ENCODE measurements around the gene FIP1L1. TPM values are rescaled to one million over a fixed set of nuclear protein-coding genes. Genes with fewer than 3 reads are reported as not detected.
A peak's percentile ranks its signal among the peaks of the same experiment; 100 is the strongest.

The FIP1L1 gene
- total RNA-seq, 1 experiment from 2014 or later = 68.0 TPM

GRCh38 chr4:53365486-53366300 lies 11.7 kb upstream of the FIP1L1 start, which contains the start of gene SCFD2:
SCFD2 (minus strand) TSS chr4:53366061.
- peak within 1 kb of the TSS in 2 of 3 experiments; percentile 24 to 51; a peak in 2 of 7 replicates for H3K27ac Mint-ChIP-seq
- no peak within 1 kb of the TSS for H4K91ac ChIP-seq (ENCODE audit: insufficient read length, low read depth, low read length)
- H2BK15ac ChIP-seq (ENCODE audit: low read depth, low read length) = no peak within 1 kb of the TSS
- no peaks in the 10 kb centered on the region for H3K79me1 ChIP-seq (ENCODE audit: insufficient read depth, low read depth, low read length, poor library complexity, severe bottlenecking)
- peaks cover 20 to 22% of the 10 kb centered on the region in 2 experiments for H3K4me1 Mint-ChIP-seq
- no peak within 1 kb of the TSS for H2BK5ac ChIP-seq (ENCODE audit: insufficient read length, low read length)
- no peak within 1 kb of the TSS for H3K27ac ChIP-seq (ENCODE audit: insufficient read length, low read depth, low read length)
- no peak within 1 kb of the TSS for H3K56ac ChIP-seq (ENCODE audit: insufficient read length, low read depth, low read length)
- H3K36me3 Mint-ChIP-seq (ENCODE audit: insufficient read depth in 1 of 3, low read depth in 3 of 3) = no peaks in the 10 kb centered on the region; a peak in 1 of 7 replicates
- peak; percentile 97 for DNase-seq
- H2BK12ac ChIP-seq (ENCODE audit: insufficient read length, low read depth, low read length) = no peak within 1 kb of the TSS
- H3K23ac ChIP-seq (ENCODE audit: insufficient read length, low read depth, low read length) = no peak within 1 kb of the TSS
- H4K20me1 ChIP-seq (ENCODE audit: control insufficient read depth, insufficient read depth, insufficient read length) = no peaks in the 10 kb centered on the region
- WGBS (ENCODE audit: extremely low coverage, insufficient read length, low lambda C conversion rate) = no CpG with 5 or more reads among the region's 51 CpGs
- H4K5ac ChIP-seq (ENCODE audit: insufficient read length, low read depth, low read length) = no peak within 1 kb of the TSS
- H2BK120ac ChIP-seq (ENCODE audit: low read depth, low read length, poor library complexity, severe bottlenecking) = no peak within 1 kb of the TSS
- no peaks in the 10 kb centered on the region; the same call in 1 of the 2 replicates for H3K79me2 ChIP-seq (ENCODE audit: insufficient read depth, low read length)
- H3K14ac ChIP-seq (ENCODE audit: insufficient read depth, low read length) = no peak within 1 kb of the TSS
- H3K9me3 ChIP-seq (ENCODE audit: control insufficient read depth, low read depth, low read length) = no peaks in the 10 kb centered on the region
- H3K9ac ChIP-seq (ENCODE audit: extremely low read depth, insufficient read length, low read length) = peak within 1 kb of the TSS; percentile 0
- H3T11ph ChIP-seq (ENCODE audit: low read length) = no peak within 1 kb of the TSS
- no peak within 1 kb of the TSS for H2AK5ac ChIP-seq (ENCODE audit: insufficient read length, low read length)
- H3K4me2 ChIP-seq (ENCODE audit: insufficient read depth, insufficient read length, low read length) = peak within 1 kb of the TSS; percentile 83
- peaks cover 45% of the 10 kb centered on the region for H3K27me3 Mint-ChIP-seq (ENCODE audit: low read depth)
- peak within 1 kb of the TSS; percentile 35 for H2AFZ ChIP-seq (ENCODE audit: low read length)
- no peaks in the 10 kb centered on the region for H3K4me1 ChIP-seq (ENCODE audit: insufficient read depth, low read length)
- no peak within 1 kb of the TSS for H2BK20ac ChIP-seq (ENCODE audit: low read depth, low read length, poor library complexity, severe bottlenecking)
- no peak within 1 kb of the TSS for H3K18ac ChIP-seq (ENCODE audit: insufficient read length, low read depth, low read length)
- no peak for TF ChIP-seq CTCF (conservative IDR thresholded peaks at IDR 0.05)
- H4K8ac ChIP-seq (replicated peaks; ENCODE audit: insufficient read length, low read depth, low read length) = no peak within 1 kb of the TSS
- no peak within 1 kb of the TSS for H3K4ac ChIP-seq (ENCODE audit: low read depth, low read length)
- peak within 1 kb of the TSS; percentile 89 to 94 for H3K4me3 Mint-ChIP-seq
- peaks cover 4 to 7% of the 10 kb centered on the region in 2 experiments; a peak in 2 of 5 replicates for H3K9me3 Mint-ChIP-seq
- H3K27me3 ChIP-seq (ENCODE audit: insufficient read depth, low read length) = no peaks in the 10 kb centered on the region
- H3K23me2 ChIP-seq (ENCODE audit: insufficient read length, low read depth, low read length, poor library complexity, severe bottlenecking) = peaks cover 7% of the 10 kb centered on the region

Data from H9 (cell line).